Measurements from ENCODE around the gene MLF2. TPM values are rescaled to one million over a fixed set of nuclear protein-coding genes. Genes with fewer than 3 reads are reported as not detected.

Gene MLF2
- polyA plus RNA-seq, 2 of the 4 experiments (the other 2 are of a cell fraction), result 295 to 302 TPM

GRCh38 chr12:6783828-6784227, 30.9 kb upstream of the MLF2 start:
- Histone ChIP-seq H3K27ac (no peak overlapping the region), H3K9me3 (no peaks in the 10 kb centered on the region), H3K4me1 (0 out of 3 replicates have a peak, but pooled peaks cover 3% of the 10 kb centered on the region), H3K4me2 (no peak overlapping the region), H3K4me3 (no peak overlapping the region)
- no peak for DNase-seq (ENCODE audit: low read depth in 1 of 2, low spot score in 1 of 2)
- TF ChIP-seq FOSB (CRISPR knock-in tag; IDR thresholded peaks at IDR 0.05) (no peak), ZSCAN20 (CRISPR knock-in tag; IDR thresholded peaks at IDR 0.05) (no peak), CHD2 (IDR thresholded peaks at IDR 0.05; ENCODE audit: low read length, partially characterized antibody) (no peak), TFCP2L1 (CRISPR knock-in tag; IDR thresholded peaks at IDR 0.05) (no peak), JUNB (IDR thresholded peaks at IDR 0.05) (no peak), POLR2A (IDR thresholded peaks at IDR 0.05; ENCODE audit: low read length) (no peak), NFE2L2 (conservative IDR thresholded peaks at IDR 0.05; ENCODE audit: low read length) (no peak), CTCF (IDR thresholded peaks at IDR 0.05) (no peak), SMC3 (IDR thresholded peaks at IDR 0.05) (no peak), BCL3 (IDR thresholded peaks at IDR 0.05) (no peak), MAFK (IDR thresholded peaks at IDR 0.05; ENCODE audit: partially characterized antibody) (no peak), HOXB13 (CRISPR knock-in tag; IDR thresholded peaks at IDR 0.05; ENCODE audit: low read depth) (no peak), RFX5 (IDR thresholded peaks at IDR 0.05) (no peak), TP53 (CRISPR knock-in tag; IDR thresholded peaks at IDR 0.05) (no peak), HMGXB4 (CRISPR knock-in tag; IDR thresholded peaks at IDR 0.05; ENCODE audit: borderline replicate concordance) (no peak), RNF2 (IDR thresholded peaks at IDR 0.05; ENCODE audit: borderline replicate concordance, low read depth) (no peak), CBX8 (IDR thresholded peaks at IDR 0.05) (no peak), PHF8 (IDR thresholded peaks at IDR 0.05; ENCODE audit: borderline replicate concordance, low read depth) (no peak)
- ChIA-PET POLR2A (no interaction called here), CTCF (interaction anchor here (1.7 to 26.0 kb wide), 7 partner anchors 15 to 65 kb away, joined by 4 to 670 read pairs (median 14); partner anchors contain the start of genes GPR162, LAG3, MLF2 and P3H3)
- FAIRE-seq, result no peak
- ATAC-seq, result no peak
- WGBS (ENCODE audit: missing lambda C conversion rate), result 90% methylated on average over 9 of the region's 9 CpGs

- H3K9me3 ChIP-seq, result no peaks in the 10 kb centered on the region
- H3K4me2 ChIP-seq, result no peak overlapping the region
- H3K27ac ChIP-seq, result no peak overlapping the region
- POLR2A ChIA-PET, result interaction anchor here (2.8 kb wide), 1 partner anchor 30 kb away, joined by 8 read pairs; the partner anchor contains the start of gene MLF2
- DNase-seq (ENCODE audit: low read depth in 1 of 2, low spot score in 1 of 2), result no peak
- FAIRE-seq, result no peak
- H3K4me3 ChIP-seq, result no peak overlapping the region
- CTCF ChIA-PET, result interaction anchor here (0.6 to 26.0 kb wide), 10 partner anchors 9 to 496 kb away, joined by 3 to 670 read pairs (median 10); partner anchors contain the start of genes GPR162, LAG3, MLF2 and P3H3
- no peak for ATAC-seq
- WGBS (ENCODE audit: missing lambda C conversion rate), result 62% methylated on average over 8 of the region's 10 CpGs
- H3K4me1 ChIP-seq, result peaks cover 9% of the 10 kb centered on the region; the same call in 1 of the 3 replicates
- TF ChIP-seq ZNF302 (CRISPR knock-in tag; IDR thresholded peaks at IDR 0.05), result no peak
- no peak for TF ChIP-seq TP53 (CRISPR knock-in tag; IDR thresholded peaks at IDR 0.05)
- no peak for TF ChIP-seq ESRRA (IDR thresholded peaks at IDR 0.05; ENCODE audit: borderline replicate concordance, low read length)
- TF ChIP-seq PBX3 (IDR thresholded peaks at IDR 0.05), result no peak
- no peak for TF ChIP-seq SREBF2 (IDR thresholded peaks at IDR 0.05)
- no peak for TF ChIP-seq ZSCAN20 (CRISPR knock-in tag; IDR thresholded peaks at IDR 0.05)
- TF ChIP-seq JUN (IDR thresholded peaks at IDR 0.05), result no peak
- TF ChIP-seq RARB (CRISPR knock-in tag; IDR thresholded peaks at IDR 0.05), result no peak
- TF ChIP-seq EP300 (IDR thresholded peaks at IDR 0.05), result no peak
- TF ChIP-seq NPAS2 (CRISPR knock-in tag; IDR thresholded peaks at IDR 0.05; ENCODE audit: borderline replicate concordance), result no peak
- TF ChIP-seq FOSB (CRISPR knock-in tag; IDR thresholded peaks at IDR 0.05), result no peak
- no peak for TF ChIP-seq KDM5A (IDR thresholded peaks at IDR 0.05)
- no peak for TF ChIP-seq RAD21 (conservative IDR thresholded peaks at IDR 0.05 in 1 of 2, IDR thresholded peaks at IDR 0.05 in 1 of 2)
- no peak for TF ChIP-seq BHLHE40 (IDR thresholded peaks at IDR 0.05; ENCODE audit: low read depth, low read length)
- no peak for TF ChIP-seq JUNB (IDR thresholded peaks at IDR 0.05)
These were observed 30.1 kb upstream of the MLF2 start for GRCh38 chr12:6782850-6783566.

Measured in A549 (cell line).